Neural cell (in vitro differentiated cells): Measurements from ENCODE around the gene SH3TC1. TPM values are rescaled to one million over a fixed set of nuclear protein-coding genes. Genes with fewer than 3 reads are reported as not detected.

Experiments
- H2AFZ ChIP-seq: fragments of 200-600, 300-800 bp; sonication (generic), shearing (Covaris generic); 2 replicates; pipeline ENCODE4 v1.6.0; 2014; ENCODE audit warnings: low read depth, mild to moderate bottlenecking, antibody characterized with exemption, low read length, moderate library complexity
- H3F3A ChIP-seq: fragments of 200-600 bp; shearing (Covaris generic); 2 replicates; pipeline ENCODE4 v1.6.1; 2016; ENCODE audit warnings: mild to moderate bottlenecking, moderate library complexity, mixed read lengths, antibody characterized with exemption, low read length; ENCODE audit not compliant: insufficient read depth, poor library complexity, severe bottlenecking
- H3K27ac ChIP-seq: fragments of 200-600, 300-800 bp; sonication (generic), shearing (Covaris generic); 2 replicates; pipeline ENCODE4 v1.5.1; 2014; ENCODE audit warnings: mild to moderate bottlenecking, low read length, moderate library complexity
- H3K27me3 ChIP-seq: fragments of 300-800, 200-600 bp; sonication (generic), shearing (Covaris generic); 2 replicates; pipeline ENCODE4 v1.6.0; 2014; ENCODE audit warnings: mild to moderate bottlenecking, low read depth, low read length, moderate library complexity; ENCODE audit not compliant: insufficient read depth
- H3K36me3 ChIP-seq: fragments of 300-800, 200-600 bp; sonication (generic), shearing (Covaris generic); 2 replicates; pipeline ENCODE4 v1.5.1; 2014; ENCODE audit warnings: mild to moderate bottlenecking, antibody characterized with exemption, low read length, moderate library complexity; ENCODE audit not compliant: insufficient read depth
- H3K4me2 ChIP-seq: fragments of 300-800, 200-600 bp; sonication (generic), shearing (Covaris generic); 2 replicates; pipeline ENCODE4 v1.6.0; 2014; ENCODE audit warnings: mild to moderate bottlenecking, low read length
- H3K4me3 ChIP-seq: fragments of 300-800, 200-600 bp; sonication (generic), shearing (Covaris generic); 2 replicates; pipeline ENCODE4 v1.5.1; 2014; ENCODE audit warnings: mild to moderate bottlenecking, low read length, moderate library complexity
- H3K79me2 ChIP-seq: fragments of 200-600 bp; shearing (Covaris generic); replicated peaks from 2 replicates; pipeline ENCODE4 v1.6.0; 2014; ENCODE audit warnings: mild to moderate bottlenecking, low read length, moderate library complexity; ENCODE audit not compliant: insufficient read depth
- H3K9ac ChIP-seq: fragments of 300-800, 200-600 bp; sonication (generic), shearing (Covaris generic); 2 replicates; pipeline ENCODE4 v1.6.1; 2016; ENCODE audit warnings: mild to moderate bottlenecking, low read length, mixed read lengths
- H3K9me2 ChIP-seq: fragments of 200-600 bp; shearing (Covaris generic); 2 replicates; pipeline ENCODE4 v1.6.1; 2016; ENCODE audit warnings: mild to moderate bottlenecking, low read length, mixed read lengths; ENCODE audit not compliant: insufficient read depth
- H3K9me3 ChIP-seq: fragments of 200-600, 300-800 bp; sonication (generic), shearing (Covaris generic); 2 replicates; pipeline ENCODE4 v1.6.1; 2016; ENCODE audit warnings: mild to moderate bottlenecking, mixed run types, low read length, moderate library complexity, mixed read lengths
- H4K20me1 ChIP-seq: fragments of 200-600 bp; shearing (Covaris generic); 2 replicates; pipeline ENCODE4 v1.6.1; 2016; ENCODE audit warnings: mild to moderate bottlenecking, mixed run types; ENCODE audit not compliant: insufficient read depth
- EP300 ChIP-seq: fragments of 450-650 bp; conservative IDR thresholded peaks from 2 replicates; pipeline ENCODE4 v1.6.1; 2014; ENCODE audit warnings: antibody characterized with exemption, mild to moderate bottlenecking, moderate library complexity; ENCODE audit not compliant: poor library complexity, severe bottlenecking
- EZH2 ChIP-seq: fragments of 200-600, 300-800 bp; shearing (Covaris generic), sonication (generic); IDR thresholded peaks from 2 replicates; pipeline ENCODE4 v1.6.1; 2014; ENCODE audit warnings: antibody characterized with exemption, low read length, borderline replicate concordance, mild to moderate bottlenecking; ENCODE audit not compliant: insufficient read depth, poor library complexity, severe bottlenecking
- MXI1 ChIP-seq: fragments of 450-650 bp; conservative IDR thresholded peaks from 2 replicates; pipeline ENCODE4 v1.6.1; 2014; ENCODE audit warnings: antibody characterized with exemption, mild to moderate bottlenecking; ENCODE audit not compliant: poor library complexity, severe bottlenecking
- POLR2AphosphoS5 ChIP-seq: IDR thresholded peaks from 2 replicates; pipeline ENCODE4 v1.6.1; 2012
- RAD21 ChIP-seq: fragments of 450-650 bp; conservative IDR thresholded peaks from 2 replicates; pipeline ENCODE4 v1.6.1; 2014; ENCODE audit warnings: antibody characterized with exemption, mild to moderate bottlenecking, moderate library complexity
- SMC3 ChIP-seq: fragments of 450-650 bp; conservative IDR thresholded peaks from 2 replicates; pipeline ENCODE4 v1.6.1; 2014; ENCODE audit warnings: antibody characterized with exemption, mild to moderate bottlenecking, moderate library complexity; ENCODE audit not compliant: poor library complexity
- TAF1 ChIP-seq: IDR thresholded peaks from 2 replicates; pipeline ENCODE4 v1.6.1; 2012; ENCODE audit warnings: low read depth
- polyA plus RNA-seq: library from polyadenylated mRNA; depleted of rRNA; stranded (reverse); fragments of >200 nt; gene quantifications from 2 replicates; pipeline ENCODE4 v1.2.3, GENCODE V29; 2014
- TF ChIP-seq, protein P1 (sequence below): fragments of 450-650 bp; IDR thresholded peaks from 2 replicates; pipeline ENCODE4 v1.5.1; 2014; ENCODE audit warnings: antibody characterized with exemption, mild to moderate bottlenecking, moderate library complexity; ENCODE audit not compliant: poor library complexity, severe bottlenecking

Gene SH3TC1
- polyA plus RNA-seq, 1 donor from 2014 or later = not detected

DNA sequence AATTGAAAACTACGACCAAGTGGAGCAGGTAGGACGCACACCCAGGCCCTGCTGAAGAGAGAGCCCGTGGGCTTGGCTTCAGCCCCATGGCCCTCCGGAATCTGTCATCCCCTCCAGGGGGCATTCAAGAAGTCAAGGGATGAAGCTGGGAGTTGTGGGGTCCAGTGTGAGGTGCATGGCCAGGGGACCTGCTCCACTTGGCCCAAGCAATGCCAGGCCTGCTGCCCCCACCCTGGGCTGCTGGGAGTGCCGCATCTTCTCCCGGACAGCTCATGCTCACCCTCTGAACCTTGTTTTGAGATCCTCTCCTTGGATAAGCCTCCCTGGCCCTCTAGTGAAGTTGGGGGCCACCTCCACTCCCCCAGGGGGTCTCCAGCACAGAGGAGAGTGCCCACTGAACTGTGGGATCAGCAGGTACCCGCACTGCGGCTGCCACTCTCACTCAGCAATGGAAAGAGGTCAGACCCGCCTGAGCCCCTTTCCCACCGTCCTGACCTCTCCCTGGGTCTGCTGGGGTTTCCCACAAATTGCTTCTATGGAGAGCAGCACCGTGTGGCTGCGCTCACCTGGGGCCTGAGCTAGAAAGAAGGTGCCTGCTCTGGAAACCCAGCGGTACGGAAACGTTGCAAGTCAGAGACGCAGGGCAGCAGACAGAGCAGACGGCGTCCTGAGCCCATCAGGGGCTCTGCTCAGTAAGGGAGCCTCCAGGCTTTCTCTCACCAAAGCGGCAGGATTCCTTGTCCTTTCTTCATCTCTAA lies 35.5 kb upstream of the SH3TC1 start:
- Histone ChIP-seq H4K20me1 (no peaks in the 10 kb centered on the region), H3K9ac (no peak overlapping the region), H3K36me3 (no peaks in the 10 kb centered on the region), H3K4me2 (no peak overlapping the region), H3K27me3 (no peaks in the 10 kb centered on the region), H3K79me2 (no peaks in the 10 kb centered on the region), H3K9me2 (no peaks in the 10 kb centered on the region), H2AFZ (no peak overlapping the region), H3K27ac (no peak overlapping the region), H3K9me3 (peaks cover 3% of the 10 kb centered on the region), H3K4me3 (no peak overlapping the region), H3F3A (no peaks in the 10 kb centered on the region)
- no peak for TF ChIP-seq EZH2
- no peak for TF ChIP-seq RAD21
- no peak for TF ChIP-seq TAF1
- TF ChIP-seq, protein P1, sequence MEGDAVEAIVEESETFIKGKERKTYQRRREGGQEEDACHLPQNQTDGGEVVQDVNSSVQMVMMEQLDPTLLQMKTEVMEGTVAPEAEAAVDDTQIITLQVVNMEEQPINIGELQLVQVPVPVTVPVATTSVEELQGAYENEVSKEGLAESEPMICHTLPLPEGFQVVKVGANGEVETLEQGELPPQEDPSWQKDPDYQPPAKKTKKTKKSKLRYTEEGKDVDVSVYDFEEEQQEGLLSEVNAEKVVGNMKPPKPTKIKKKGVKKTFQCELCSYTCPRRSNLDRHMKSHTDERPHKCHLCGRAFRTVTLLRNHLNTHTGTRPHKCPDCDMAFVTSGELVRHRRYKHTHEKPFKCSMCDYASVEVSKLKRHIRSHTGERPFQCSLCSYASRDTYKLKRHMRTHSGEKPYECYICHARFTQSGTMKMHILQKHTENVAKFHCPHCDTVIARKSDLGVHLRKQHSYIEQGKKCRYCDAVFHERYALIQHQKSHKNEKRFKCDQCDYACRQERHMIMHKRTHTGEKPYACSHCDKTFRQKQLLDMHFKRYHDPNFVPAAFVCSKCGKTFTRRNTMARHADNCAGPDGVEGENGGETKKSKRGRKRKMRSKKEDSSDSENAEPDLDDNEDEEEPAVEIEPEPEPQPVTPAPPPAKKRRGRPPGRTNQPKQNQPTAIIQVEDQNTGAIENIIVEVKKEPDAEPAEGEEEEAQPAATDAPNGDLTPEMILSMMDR = no peak
- no peak for TF ChIP-seq MXI1
- TF ChIP-seq EP300 = no peak

DNA sequence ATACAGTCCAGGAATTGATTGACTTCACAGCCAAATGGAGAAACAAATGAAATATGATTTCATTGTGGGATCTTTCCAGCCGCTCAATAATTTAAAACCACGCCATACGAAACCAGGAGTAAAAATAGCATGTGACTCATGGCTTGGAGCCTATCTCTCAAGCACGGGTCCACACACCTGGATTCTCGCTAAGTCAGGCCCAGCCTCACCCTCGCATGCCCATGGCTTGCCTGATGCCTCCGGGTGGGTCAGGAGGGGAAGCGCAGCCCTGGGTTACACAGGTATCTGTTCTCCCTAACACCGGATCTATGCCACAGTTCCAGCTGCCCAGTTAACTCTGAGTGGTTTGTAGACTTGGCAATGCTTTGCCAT lies 34.9 kb upstream of the SH3TC1 start:
- no peak for TF ChIP-seq TAF1
- H4K20me1 ChIP-seq = no peaks in the 10 kb centered on the region
- no peaks in the 10 kb centered on the region for H3F3A ChIP-seq
- H3K27ac ChIP-seq = no peak overlapping the region
- H2AFZ ChIP-seq = no peak overlapping the region
- H3K79me2 ChIP-seq = no peaks in the 10 kb centered on the region
- H3K9ac ChIP-seq = no peak overlapping the region
- no peak overlapping the region for H3K4me3 ChIP-seq
- no peak overlapping the region for H3K4me2 ChIP-seq
- H3K36me3 ChIP-seq = no peaks in the 10 kb centered on the region
- H3K27me3 ChIP-seq = no peaks in the 10 kb centered on the region
- peaks cover 3% of the 10 kb centered on the region for H3K9me3 ChIP-seq
- no peaks in the 10 kb centered on the region for H3K9me2 ChIP-seq

GRCh38 chr4:8164687-8165086 lies 34.4 kb upstream of the SH3TC1 start:
- Histone ChIP-seq H2AFZ (no peak overlapping the region), H3K79me2 (no peaks in the 10 kb centered on the region), H3K4me3 (no peak overlapping the region), H4K20me1 (no peaks in the 10 kb centered on the region), H3K27me3 (no peaks in the 10 kb centered on the region), H3K9ac (no peak overlapping the region), H3K9me3 (peaks cover 3% of the 10 kb centered on the region), H3K36me3 (no peaks in the 10 kb centered on the region), H3K27ac (no peak overlapping the region), H3K9me2 (no peaks in the 10 kb centered on the region), H3F3A (no peaks in the 10 kb centered on the region), H3K4me2 (no peak overlapping the region)
- TF ChIP-seq EP300 (no peak), RAD21 (no peak), MXI1 (no peak), SMC3 (no peak), POLR2AphosphoS5 (no peak)
